Glutamatergic neuron (in vitro differentiated cells): Measurements from ENCODE around the gene DNAJC27. TPM values are rescaled to one million over a fixed set of nuclear protein-coding genes. Genes with fewer than 3 reads are reported as not detected.

ENCODE experiments used
- DNase-seq: peaks from one replicate; pipeline ENCODE4 v3.0.0; 2022
- H3K27ac Mint-ChIP-seq: one replicate; pipeline ENCODE4 v1.8.0; 2020; ENCODE audit warnings: mild to moderate bottlenecking, mixed read lengths, inconsistent platforms; ENCODE audit not compliant: unreplicated experiment
- H3K27me3 Mint-ChIP-seq: one replicate; pipeline ENCODE4 v1.8.0; 2020; ENCODE audit warnings: mild to moderate bottlenecking, moderate library complexity, mixed read lengths, inconsistent platforms; ENCODE audit not compliant: unreplicated experiment
- H3K36me3 Mint-ChIP-seq: one replicate; pipeline ENCODE4 v1.8.0; 2020; ENCODE audit warnings: mild to moderate bottlenecking, mixed read lengths, inconsistent platforms; ENCODE audit not compliant: unreplicated experiment
- H3K4me1 Mint-ChIP-seq: one replicate; pipeline ENCODE4 v1.8.0; 2020; ENCODE audit warnings: mild to moderate bottlenecking, low read depth, mixed read lengths, inconsistent platforms; ENCODE audit not compliant: unreplicated experiment
- H3K4me3 Mint-ChIP-seq: one replicate; pipeline ENCODE4 v1.8.0; 2020; ENCODE audit warnings: mild to moderate bottlenecking, mixed read lengths, inconsistent platforms; ENCODE audit not compliant: unreplicated experiment
- H3K9me3 Mint-ChIP-seq: one replicate; pipeline ENCODE4 v1.8.0; 2020; ENCODE audit warnings: mild to moderate bottlenecking, moderate library complexity, mixed read lengths, inconsistent platforms; ENCODE audit not compliant: unreplicated experiment
- total RNA-seq: library from RNA; stranded (reverse); fragmentation: NEBNext Ultra II Directional; extraction: Animal tissue kit (Norgen Biotek cat#: 25700); gene quantifications from one replicate; pipeline ENCODE4 v1.2.1, GENCODE V29; 2021; ENCODE audit not compliant: unreplicated experiment
- TF ChIP-seq, protein P1 (sequence below): fragments of 200-600 bp; sonication (generic); IDR thresholded peaks from one replicate; pipeline ENCODE4 v1.5.0; 2021; ENCODE audit not compliant: partially characterized antibody, unreplicated experiment

The DNAJC27 gene
- total RNA-seq, 1 donor from 2014 or later, result 17.9 TPM

DNA sequence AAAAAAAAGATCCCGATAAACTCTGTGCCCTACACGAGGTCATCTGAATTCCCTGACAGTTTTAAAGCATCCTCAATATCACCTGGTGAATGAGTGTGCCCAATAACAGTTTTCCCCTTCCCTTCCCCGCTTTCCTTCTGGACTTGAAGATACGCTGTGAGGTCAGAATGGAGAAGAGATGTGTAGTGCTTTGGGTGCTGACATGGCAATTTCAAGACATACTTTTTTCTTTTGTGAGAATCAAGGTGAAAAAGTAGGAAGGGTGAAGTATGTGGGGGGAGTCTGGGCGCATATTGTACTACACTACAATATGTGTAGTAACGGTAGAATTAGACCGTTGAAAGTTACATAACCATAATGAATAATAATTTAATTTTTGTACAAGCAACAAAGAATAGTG is 21.7 kb downstream of the DNAJC27 start:
- H3K27me3 Mint-ChIP-seq, result peaks cover 6% of the 10 kb centered on the region
- TF ChIP-seq, protein P1, sequence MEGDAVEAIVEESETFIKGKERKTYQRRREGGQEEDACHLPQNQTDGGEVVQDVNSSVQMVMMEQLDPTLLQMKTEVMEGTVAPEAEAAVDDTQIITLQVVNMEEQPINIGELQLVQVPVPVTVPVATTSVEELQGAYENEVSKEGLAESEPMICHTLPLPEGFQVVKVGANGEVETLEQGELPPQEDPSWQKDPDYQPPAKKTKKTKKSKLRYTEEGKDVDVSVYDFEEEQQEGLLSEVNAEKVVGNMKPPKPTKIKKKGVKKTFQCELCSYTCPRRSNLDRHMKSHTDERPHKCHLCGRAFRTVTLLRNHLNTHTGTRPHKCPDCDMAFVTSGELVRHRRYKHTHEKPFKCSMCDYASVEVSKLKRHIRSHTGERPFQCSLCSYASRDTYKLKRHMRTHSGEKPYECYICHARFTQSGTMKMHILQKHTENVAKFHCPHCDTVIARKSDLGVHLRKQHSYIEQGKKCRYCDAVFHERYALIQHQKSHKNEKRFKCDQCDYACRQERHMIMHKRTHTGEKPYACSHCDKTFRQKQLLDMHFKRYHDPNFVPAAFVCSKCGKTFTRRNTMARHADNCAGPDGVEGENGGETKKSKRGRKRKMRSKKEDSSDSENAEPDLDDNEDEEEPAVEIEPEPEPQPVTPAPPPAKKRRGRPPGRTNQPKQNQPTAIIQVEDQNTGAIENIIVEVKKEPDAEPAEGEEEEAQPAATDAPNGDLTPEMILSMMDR, result no peak

DNA sequence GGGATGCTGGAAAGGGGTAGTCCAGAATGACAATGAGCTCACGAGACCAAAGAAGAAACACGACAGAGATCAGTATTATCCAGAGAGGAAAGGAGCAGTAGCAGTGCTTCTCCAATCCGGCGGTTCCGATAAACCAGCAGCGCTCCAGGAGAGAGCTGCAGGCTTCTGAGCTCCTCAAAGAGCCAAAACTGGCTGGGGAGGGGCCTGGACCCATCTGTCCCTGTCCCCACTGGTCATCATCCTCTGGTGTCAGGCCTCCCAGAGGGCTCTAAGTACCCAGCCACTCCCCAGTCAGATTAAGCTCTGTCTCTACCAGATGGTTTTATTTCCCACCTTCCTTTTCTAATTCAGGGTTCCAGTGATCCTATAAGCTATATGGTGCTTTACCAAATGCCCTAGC is 23.2 kb downstream of the DNAJC27 start:
- peaks cover 40% of the 10 kb centered on the region for H3K4me1 Mint-ChIP-seq
- DNase-seq, result no peak
- TF ChIP-seq, protein P1, result no peak
- H3K27ac Mint-ChIP-seq, result peak overlapping the region; percentile 81
- peaks cover 2% of the 10 kb centered on the region for H3K27me3 Mint-ChIP-seq
- no peaks in the 10 kb centered on the region for H3K9me3 Mint-ChIP-seq
- H3K4me3 Mint-ChIP-seq, result peak overlapping the region; percentile 81
- peaks cover under 1% of the 10 kb centered on the region for H3K36me3 Mint-ChIP-seq

More for the DNA sequence above, 21.7 kb downstream of the DNAJC27 start:
- H3K36me3 Mint-ChIP-seq, result peaks cover 13% of the 10 kb centered on the region
- no peak for DNase-seq
- H3K4me1 Mint-ChIP-seq, result peaks cover 46% of the 10 kb centered on the region
- no peak overlapping the region for H3K4me3 Mint-ChIP-seq
- peaks cover 2% of the 10 kb centered on the region for H3K9me3 Mint-ChIP-seq
- no peak overlapping the region for H3K27ac Mint-ChIP-seq

GRCh38 chr2:24947561-24948157 is 24.1 kb downstream of the DNAJC27 start:
- peaks cover 39% of the 10 kb centered on the region for H3K4me1 Mint-ChIP-seq
- TF ChIP-seq, protein P1, result no peak
- H3K9me3 Mint-ChIP-seq, result no peaks in the 10 kb centered on the region
- H3K27ac Mint-ChIP-seq, result peak overlapping the region; percentile 81
- H3K27me3 Mint-ChIP-seq, result peaks cover 2% of the 10 kb centered on the region
- H3K36me3 Mint-ChIP-seq, result no peaks in the 10 kb centered on the region
- peak overlapping the region; percentile 81 for H3K4me3 Mint-ChIP-seq
- DNase-seq, result no peak

DNA sequence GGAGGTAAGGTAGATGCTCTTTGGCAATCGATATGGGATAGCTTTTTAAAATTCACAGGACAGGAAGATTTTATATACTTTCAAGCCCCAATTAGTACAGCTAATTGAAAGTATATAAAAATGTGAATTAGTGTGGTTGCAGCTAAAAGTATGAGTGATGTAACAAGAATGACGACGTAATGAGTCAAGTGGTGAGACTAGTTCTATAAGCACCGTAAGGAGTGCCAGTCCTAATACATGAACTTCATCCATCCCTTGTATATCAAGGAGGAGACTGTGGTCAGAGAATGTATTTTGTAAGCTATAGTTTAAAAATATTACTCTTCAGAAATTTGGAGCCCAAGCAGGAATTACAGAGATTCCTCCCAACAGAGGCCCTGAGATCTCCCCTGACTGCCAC is 25.8 kb downstream of the DNAJC27 start:
- TF ChIP-seq, protein P1, result no peak
- no peak overlapping the region for H3K4me3 Mint-ChIP-seq
- no peaks in the 10 kb centered on the region for H3K36me3 Mint-ChIP-seq
- peaks cover 36% of the 10 kb centered on the region for H3K4me1 Mint-ChIP-seq
- H3K9me3 Mint-ChIP-seq, result no peaks in the 10 kb centered on the region
- peaks cover 2% of the 10 kb centered on the region for H3K27me3 Mint-ChIP-seq
- no peak for DNase-seq
- no peak overlapping the region for H3K27ac Mint-ChIP-seq

DNA sequence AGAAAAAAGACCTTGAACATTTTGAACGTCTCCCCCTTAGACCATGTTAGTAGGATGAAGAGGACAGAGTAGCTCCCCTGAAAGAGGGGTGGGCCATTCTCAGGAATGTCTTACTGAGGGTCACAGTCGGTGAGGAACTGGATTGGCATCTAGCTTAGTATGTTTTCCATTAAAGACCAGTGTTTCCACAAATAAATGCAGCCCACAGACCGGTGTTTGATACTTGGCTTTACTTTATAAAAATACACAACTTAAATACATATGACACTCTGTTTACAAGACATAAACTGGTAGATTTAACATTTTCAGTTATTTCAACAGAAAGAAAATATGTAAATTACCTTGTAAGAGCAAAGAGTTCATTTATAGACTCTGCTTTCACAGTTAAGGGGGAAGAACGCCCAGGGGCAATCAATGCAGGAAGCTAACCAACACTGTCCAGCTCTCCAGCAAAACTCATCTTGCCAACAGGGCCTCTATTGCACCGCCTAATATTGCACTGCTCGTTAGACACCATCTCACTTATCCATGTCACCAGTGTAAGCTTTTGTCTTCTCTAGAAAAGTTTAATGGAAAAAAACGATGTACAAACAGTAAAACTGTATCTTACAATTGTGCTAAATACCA is 28.2 kb downstream of the DNAJC27 start:
- H3K9me3 Mint-ChIP-seq, result no peaks in the 10 kb centered on the region
- peaks cover 2% of the 10 kb centered on the region for H3K27me3 Mint-ChIP-seq
- no peaks in the 10 kb centered on the region for H3K36me3 Mint-ChIP-seq
- no peak overlapping the region for H3K4me3 Mint-ChIP-seq
- no peak for DNase-seq
- H3K27ac Mint-ChIP-seq, result no peak overlapping the region
- peaks cover 24% of the 10 kb centered on the region for H3K4me1 Mint-ChIP-seq
- TF ChIP-seq, protein P1, result no peak
